ENCODE results near the gene MICAL3. TPM values are rescaled to one million over a fixed set of nuclear protein-coding genes. Genes with fewer than 3 reads are reported as not detected.

Gene MICAL3
- total RNA-seq, 2 donors from 2014 or later, result 33.6 to 34.0 TPM

DNA sequence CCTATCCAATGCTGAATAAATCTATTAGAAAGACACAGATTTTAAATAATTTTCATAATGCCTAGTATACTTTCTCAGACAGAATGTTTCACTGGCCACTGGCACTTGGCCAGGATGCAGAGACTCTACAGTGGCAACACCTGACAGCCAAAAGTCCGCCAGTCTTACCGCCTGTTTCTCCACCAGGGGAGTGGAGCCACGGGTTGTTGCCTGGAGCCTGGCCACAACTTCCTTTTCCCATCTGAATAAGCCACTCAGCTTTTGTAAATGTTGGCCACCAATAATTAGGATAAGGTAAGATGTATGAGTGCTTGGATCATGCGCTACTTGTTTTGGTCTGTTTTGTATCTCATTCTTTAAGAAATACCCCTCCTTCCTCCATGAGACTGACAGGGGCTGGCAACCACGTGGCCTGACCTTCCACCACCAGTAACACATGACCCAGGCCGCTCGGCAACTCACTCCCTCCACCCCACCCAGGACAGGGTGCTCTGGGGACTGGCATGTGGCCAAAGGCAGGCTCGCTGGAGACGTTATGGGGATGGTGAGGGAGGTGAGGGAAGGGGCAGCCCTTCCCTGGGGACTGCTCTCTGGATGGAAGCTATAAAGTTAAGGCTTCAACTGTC, 157.1 kb downstream of the MICAL3 start:
- Histone ChIP-seq H3K36me3 (replicated peaks in 1 of 2; ENCODE audit: insufficient read depth in 1 of 2, low read depth in 2 of 2) (peaks cover 6 to 36% of the 10 kb centered on the region in 2 donors), H3K9me3 (no peaks in the 10 kb centered on the region), H3K27ac (no peak overlapping the region), H3K4me3 (no peak overlapping the region), H3K4me1 (no peaks in the 10 kb centered on the region), H3K27me3 (no peaks in the 10 kb centered on the region)
- no peak for TF ChIP-seq POLR2A (IDR thresholded peaks at IDR 0.05)
- TF ChIP-seq, protein P1, sequence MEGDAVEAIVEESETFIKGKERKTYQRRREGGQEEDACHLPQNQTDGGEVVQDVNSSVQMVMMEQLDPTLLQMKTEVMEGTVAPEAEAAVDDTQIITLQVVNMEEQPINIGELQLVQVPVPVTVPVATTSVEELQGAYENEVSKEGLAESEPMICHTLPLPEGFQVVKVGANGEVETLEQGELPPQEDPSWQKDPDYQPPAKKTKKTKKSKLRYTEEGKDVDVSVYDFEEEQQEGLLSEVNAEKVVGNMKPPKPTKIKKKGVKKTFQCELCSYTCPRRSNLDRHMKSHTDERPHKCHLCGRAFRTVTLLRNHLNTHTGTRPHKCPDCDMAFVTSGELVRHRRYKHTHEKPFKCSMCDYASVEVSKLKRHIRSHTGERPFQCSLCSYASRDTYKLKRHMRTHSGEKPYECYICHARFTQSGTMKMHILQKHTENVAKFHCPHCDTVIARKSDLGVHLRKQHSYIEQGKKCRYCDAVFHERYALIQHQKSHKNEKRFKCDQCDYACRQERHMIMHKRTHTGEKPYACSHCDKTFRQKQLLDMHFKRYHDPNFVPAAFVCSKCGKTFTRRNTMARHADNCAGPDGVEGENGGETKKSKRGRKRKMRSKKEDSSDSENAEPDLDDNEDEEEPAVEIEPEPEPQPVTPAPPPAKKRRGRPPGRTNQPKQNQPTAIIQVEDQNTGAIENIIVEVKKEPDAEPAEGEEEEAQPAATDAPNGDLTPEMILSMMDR (IDR thresholded peaks at IDR 0.05), result no peak
- ATAC-seq (no peak), DNase-seq (peak in 2 of 4 donors; percentile 35 to 42)
- intact Hi-C loops (cut with DNase I), result no loop called here
- 44 to 49% methylated on average over 9 of the region's 9 CpGs for WGBS, 2 donors

DNA sequence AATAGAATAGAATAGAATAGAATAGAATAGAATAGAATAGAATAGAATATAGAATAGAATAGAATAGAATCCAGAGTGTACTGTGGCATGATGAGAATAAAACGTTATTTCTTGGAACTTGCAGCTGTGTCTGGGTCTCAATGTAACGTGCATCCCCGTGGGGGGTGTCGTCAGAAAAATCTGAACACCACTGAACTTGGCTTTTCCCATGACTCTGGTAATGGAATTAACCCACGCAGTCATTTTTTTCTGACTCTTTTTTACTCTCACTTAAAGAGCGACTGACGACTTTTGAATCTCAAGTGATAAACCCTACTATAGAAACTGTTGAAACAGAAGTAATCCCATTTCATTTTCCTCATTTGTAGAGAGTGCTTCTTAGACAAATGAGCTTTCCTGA, 157.7 kb downstream of the MICAL3 start:
- 87 to 91% methylated on average over 7 of the region's 7 CpGs for WGBS, 2 donors
- no peak for ATAC-seq
- DNase-seq, result no peak
- no peaks in the 10 kb centered on the region for H3K27me3 ChIP-seq
- H3K27ac ChIP-seq, result no peak overlapping the region
- no peaks in the 10 kb centered on the region for H3K4me1 ChIP-seq
- TF ChIP-seq, protein P1 (IDR thresholded peaks at IDR 0.05), result no peak
- no peak for TF ChIP-seq POLR2A (IDR thresholded peaks at IDR 0.05)
- intact Hi-C loops (cut with DNase I), result no loop called here
- no peak overlapping the region for H3K4me3 ChIP-seq
- peaks cover 6 to 33% of the 10 kb centered on the region in 2 donors for H3K36me3 ChIP-seq (replicated peaks in 1 of 2; ENCODE audit: insufficient read depth in 1 of 2, low read depth in 2 of 2)
- H3K9me3 ChIP-seq, result no peaks in the 10 kb centered on the region

DNA sequence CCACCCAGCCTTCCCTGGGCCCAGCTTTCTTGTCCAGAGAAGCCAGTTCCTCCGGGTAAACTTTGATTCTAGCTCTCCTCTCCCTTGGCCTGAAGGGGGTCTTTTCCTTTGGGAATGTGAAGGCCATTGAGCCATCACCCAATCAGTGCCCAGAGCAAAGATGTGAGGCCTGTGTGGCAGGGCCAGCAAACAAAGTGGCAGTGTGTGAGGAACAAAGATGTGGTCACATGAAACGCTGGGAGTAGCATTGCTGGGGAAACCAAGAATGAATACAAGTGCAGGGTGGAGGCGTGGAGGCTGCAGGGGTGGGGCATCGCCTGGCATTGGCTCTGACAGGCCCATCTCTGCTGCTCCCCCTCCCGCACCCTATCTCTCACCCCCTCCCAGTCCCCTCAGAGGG, 158.2 kb downstream of the MICAL3 start:
- no peaks in the 10 kb centered on the region for H3K4me1 ChIP-seq
- no peak for ATAC-seq
- intact Hi-C loops (cut with DNase I), result no loop called here

DNA sequence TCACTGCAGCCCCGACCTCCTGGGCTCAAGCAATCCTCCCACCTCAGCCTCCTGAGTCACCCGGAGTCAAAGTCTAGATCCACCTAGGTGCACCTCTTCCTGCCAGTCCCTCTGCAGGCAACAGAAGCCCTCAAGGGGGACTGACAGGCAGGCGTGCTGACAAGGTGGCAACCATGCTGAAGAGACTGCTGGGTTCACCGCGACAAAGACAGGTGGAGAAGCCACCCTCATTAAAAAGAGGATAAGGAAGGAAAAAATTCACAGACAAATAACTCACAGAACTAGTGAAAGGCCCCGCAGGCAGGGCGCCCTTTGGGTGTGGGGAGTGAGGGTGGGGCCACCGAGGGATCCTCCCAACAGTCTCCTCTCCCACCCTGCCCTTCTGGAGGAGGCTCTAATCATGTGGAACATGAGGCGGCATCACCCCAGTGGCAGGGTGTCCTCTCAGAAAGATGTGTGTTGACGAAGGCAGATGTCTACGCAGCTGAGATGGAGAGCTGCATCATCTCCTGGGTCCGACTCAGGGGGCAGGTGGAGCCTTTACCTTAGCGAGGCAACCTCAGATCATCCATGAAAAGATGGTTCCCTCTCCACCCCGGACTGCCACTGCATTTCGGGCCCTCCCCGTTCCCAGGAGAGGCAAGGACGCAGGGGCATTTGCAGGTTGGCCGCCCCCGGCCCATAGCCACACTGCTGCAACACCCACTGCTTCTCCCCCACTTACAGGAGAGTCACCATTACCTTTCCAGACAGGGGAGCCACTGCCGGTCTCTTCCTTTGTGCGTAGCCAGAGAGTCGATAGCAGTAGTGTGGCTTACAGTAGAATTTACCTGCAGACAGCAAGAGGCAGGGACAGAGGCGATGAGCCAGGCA, 158.9 kb downstream of the MICAL3 start:
- no peak for DNase-seq
- no peaks in the 10 kb centered on the region for H3K4me1 ChIP-seq
- intact Hi-C loops (cut with DNase I), result no loop called here
- TF ChIP-seq POLR2A (IDR thresholded peaks at IDR 0.05), result no peak
- TF ChIP-seq, protein P1 (IDR thresholded peaks at IDR 0.05), result no peak
- H3K27me3 ChIP-seq, result no peaks in the 10 kb centered on the region
- no peak overlapping the region for H3K4me3 ChIP-seq
- H3K27ac ChIP-seq, result no peak overlapping the region
- WGBS, 2 donors, result 92 to 96% methylated on average over 21 to 23 of the region's 23 CpGs
- H3K9me3 ChIP-seq, result no peaks in the 10 kb centered on the region
- no peak for ATAC-seq
- H3K36me3 ChIP-seq (replicated peaks in 1 of 2; ENCODE audit: insufficient read depth in 1 of 2, low read depth in 2 of 2), result peaks cover 0 to 27% of the 10 kb centered on the region in 2 donors

More for the DNA sequence above, 158.2 kb downstream of the MICAL3 start:
- TF ChIP-seq POLR2A (IDR thresholded peaks at IDR 0.05), result no peak
- TF ChIP-seq, protein P1 (IDR thresholded peaks at IDR 0.05), result no peak
- Histone ChIP-seq H3K4me3 (no peak overlapping the region), H3K36me3 (replicated peaks in 1 of 2; ENCODE audit: insufficient read depth in 1 of 2, low read depth in 2 of 2) (peaks cover 3 to 31% of the 10 kb centered on the region in 2 donors), H3K27ac (no peak overlapping the region), H3K9me3 (no peaks in the 10 kb centered on the region), H3K27me3 (no peaks in the 10 kb centered on the region)
- WGBS, 2 donors, result 75 to 78% methylated on average over 5 of the region's 5 CpGs
- DNase-seq, result no peak
